Subcutaneous adipose tissue (tissue), 4 donors: ENCODE data around the gene CROCC. TPM values are rescaled to one million over a fixed set of nuclear protein-coding genes. Genes with fewer than 3 reads are reported as not detected.

ENCODE experiments used
- total RNA-seq, 4 donors: library from RNA; depleted of rRNA; stranded (reverse); fragments of >200 nt; gene quantifications; one replicate each; pipeline ENCODE4 v1.1.0, GENCODE V29; 2016
- TF ChIP-seq, protein P1 (sequence below): fragments of 450-650 bp; IDR thresholded peaks from one replicate; pipeline ENCODE4 v1.5.1; 2016; ENCODE audit warnings: low read depth, mild to moderate bottlenecking, control low read depth, antibody characterized with exemption, moderate library complexity

CROCC gene
- total RNA-seq, 4 donors from 2014 or later: 7.7 to 32.4 (median 14.8) TPM

GRCh38 chr1:16907870-16908758, 13.6 kb upstream of the CROCC start:
- TF ChIP-seq, protein P1, sequence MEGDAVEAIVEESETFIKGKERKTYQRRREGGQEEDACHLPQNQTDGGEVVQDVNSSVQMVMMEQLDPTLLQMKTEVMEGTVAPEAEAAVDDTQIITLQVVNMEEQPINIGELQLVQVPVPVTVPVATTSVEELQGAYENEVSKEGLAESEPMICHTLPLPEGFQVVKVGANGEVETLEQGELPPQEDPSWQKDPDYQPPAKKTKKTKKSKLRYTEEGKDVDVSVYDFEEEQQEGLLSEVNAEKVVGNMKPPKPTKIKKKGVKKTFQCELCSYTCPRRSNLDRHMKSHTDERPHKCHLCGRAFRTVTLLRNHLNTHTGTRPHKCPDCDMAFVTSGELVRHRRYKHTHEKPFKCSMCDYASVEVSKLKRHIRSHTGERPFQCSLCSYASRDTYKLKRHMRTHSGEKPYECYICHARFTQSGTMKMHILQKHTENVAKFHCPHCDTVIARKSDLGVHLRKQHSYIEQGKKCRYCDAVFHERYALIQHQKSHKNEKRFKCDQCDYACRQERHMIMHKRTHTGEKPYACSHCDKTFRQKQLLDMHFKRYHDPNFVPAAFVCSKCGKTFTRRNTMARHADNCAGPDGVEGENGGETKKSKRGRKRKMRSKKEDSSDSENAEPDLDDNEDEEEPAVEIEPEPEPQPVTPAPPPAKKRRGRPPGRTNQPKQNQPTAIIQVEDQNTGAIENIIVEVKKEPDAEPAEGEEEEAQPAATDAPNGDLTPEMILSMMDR: no peak

DNA sequence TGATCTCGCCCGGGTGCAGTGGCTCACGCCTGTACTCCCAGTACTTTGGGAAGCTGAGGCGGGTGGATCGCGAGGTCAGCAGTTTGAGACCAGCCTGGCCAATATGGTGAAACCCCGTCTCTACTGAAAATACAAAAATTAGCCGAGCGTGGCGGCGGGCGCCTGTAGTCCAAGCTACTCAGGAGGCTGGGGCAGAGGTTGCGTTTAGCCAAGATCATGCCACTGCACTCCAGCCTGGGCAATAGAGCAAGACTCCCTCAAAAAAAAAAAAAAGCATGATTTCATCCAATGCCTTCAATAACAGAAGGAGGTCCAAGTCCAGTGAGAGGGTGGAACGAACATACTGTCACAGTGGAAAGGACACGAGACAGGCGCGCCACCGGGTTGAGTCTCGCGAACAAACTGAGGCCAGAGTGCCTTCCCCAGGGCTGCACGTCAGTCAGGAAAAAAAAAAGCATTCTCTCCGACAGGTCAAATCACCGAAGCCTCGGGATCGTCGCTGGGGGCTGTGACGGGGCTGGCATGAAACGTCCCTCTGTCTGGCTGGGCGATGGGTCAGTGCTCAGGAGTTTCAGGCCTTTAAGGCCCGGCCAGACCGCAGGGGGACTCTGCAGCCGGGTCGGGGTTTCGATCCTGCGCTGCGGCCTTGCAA, 8.4 kb upstream of the CROCC start:
- TF ChIP-seq, protein P1: no peak

DNA sequence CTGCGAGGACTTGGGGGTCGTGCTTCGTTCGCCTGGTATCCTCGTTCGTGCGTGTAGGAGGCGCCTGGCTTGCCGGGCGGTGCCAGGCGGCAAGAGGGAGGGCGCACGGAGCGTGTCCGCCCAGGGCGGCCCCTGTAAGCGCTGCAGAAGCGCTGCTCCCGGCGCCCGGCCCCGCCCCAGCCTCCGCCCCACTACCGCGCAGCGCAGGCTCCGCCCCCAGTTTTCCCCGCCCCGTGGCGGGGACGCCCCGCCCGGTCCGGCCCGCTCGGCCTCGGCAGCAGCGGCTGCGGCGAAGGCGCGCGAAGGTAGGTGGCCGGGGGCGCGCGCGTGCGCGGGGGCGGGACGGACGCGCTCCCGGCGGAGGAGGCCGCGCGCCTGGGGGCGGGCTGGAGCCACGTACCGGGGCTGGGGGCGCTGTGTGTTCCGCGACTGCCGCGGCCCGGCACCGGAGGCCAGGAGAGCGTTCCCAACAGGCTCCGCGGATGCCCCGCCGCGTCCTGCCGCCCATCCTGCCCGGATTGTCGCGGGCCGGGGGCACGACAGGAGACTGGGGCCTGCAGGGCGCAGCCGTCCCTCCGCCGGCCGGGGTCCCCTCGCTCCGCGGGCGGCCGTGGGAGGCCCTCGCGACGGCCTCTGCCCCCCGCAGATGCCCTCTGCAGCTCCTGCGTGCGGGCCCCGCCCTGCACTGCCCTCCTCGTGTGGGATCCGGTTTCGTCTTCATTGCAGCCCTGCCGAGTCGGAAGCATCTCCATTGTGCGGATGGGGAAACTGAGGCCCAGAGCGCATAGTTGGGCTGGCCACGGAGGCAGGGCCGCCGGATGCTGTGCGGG, 7.7 kb upstream of the CROCC start:
- TF ChIP-seq, protein P1: no peak

DNA sequence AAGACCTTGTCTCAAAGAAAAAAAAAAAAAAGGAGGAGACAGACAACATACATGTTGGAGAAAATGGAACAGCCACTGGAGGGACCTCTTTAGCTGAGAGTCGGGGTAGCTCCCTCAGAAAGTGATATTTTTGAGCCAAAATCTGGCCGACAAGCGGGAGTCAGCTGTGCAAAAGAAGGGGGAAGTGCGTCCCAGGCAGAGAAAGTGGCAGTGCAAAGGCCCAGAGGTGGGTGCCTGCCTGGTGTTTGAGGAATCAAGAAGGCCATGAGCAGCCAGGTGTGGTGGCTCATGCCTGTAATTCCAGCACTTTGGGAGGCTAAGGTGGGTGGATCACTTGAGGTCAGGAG, 6.1 kb upstream of the CROCC start:
- TF ChIP-seq, protein P1: no peak

DNA sequence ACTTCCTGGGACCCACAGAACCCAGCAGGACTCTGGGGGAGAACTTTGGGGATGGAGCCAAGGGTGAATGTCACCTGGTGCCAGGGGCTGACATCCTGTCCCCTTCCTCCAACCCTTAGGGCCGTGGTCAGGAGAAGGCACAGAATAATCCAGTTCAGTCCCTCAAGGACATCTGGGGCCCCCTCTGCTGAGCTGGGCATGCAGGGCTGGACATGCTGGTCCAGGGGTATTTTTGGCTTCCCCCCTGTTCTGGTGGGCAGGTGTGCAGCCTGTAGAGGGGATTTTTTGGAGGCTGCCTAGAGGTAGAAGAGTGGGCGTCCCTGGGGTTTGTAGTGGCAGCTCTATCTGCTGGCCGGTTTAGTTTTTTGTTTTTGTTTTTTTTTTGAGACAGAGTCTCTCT, 3.4 kb upstream of the CROCC start:
- TF ChIP-seq, protein P1: no peak

GRCh38 chr1:16920951-16921350, 780 bp upstream of the CROCC start:
- TF ChIP-seq, protein P1: no peak

DNA sequence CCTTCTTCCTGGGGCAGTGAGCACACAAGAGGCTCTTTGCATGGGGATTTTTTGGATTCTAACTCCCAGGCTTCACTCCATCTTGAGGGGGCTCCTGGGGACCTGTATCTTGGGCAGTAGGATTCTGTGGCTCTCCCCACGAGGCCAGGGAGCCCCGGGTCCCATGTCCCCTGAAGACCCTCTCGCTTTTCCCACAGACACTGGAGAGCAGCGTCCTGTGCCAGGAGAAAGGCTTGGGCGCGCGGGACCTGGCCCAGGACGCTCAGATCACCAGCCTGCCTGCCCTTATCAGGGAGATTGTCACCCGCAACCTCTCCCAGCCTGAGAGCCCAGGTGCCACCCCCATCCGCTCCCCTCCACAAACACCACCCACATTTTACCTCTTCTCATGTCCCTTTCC, 735 bp downstream of the CROCC start:
- TF ChIP-seq, protein P1: no peak
